Measurements from ENCODE around the gene UQCRHL.
"Not testable (repeated sequence)": the region's sequence is repeated elsewhere in the genome, so short reads cannot be mapped to it uniquely, and the experiment has no call there.

UQCRHL gene

DNA sequence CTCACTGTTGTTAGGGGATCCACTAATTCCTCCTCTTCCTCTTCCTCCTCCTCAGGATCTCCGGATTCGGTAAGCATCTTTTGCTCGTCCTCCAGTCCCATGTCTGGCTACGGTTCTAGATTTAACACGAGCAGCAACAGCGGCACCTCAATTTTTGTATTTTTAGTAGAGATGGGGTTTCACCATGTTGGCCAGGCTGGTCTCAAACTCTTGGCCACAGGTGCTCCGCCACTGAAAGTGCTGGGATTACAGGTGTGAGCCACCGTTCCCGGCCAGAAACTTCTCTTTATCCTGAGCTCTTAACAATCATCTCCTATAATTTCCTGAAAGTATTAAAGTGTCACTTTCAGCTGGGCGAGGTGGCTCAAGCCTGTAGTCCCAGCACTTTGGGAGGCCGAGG, at the start of gene UQCRHL:
Gene UQCRHL, minus strand, starts transcription at position 101 of the 400 bp plus-strand sequence. Its CDS starts 0 bp downstream, at position 101.
- DNase-seq (ENCODE audit: low read depth in 2 of 2) = not testable (repeated sequence)

- DNase-seq (ENCODE audit: low read depth in 2 of 2) = no peak
Measured at GRCh38 chr1:15856888-15857287, 49.4 kb upstream of the UQCRHL start.

GRCh38 chr1:15852828-15853302, 45.4 kb upstream of the UQCRHL start:
- no peak for DNase-seq (ENCODE audit: low read depth in 2 of 2)

GRCh38 chr1:15852036-15852827, 44.8 kb upstream of the UQCRHL start:
- no peak for DNase-seq (ENCODE audit: low read depth in 2 of 2)

DNA sequence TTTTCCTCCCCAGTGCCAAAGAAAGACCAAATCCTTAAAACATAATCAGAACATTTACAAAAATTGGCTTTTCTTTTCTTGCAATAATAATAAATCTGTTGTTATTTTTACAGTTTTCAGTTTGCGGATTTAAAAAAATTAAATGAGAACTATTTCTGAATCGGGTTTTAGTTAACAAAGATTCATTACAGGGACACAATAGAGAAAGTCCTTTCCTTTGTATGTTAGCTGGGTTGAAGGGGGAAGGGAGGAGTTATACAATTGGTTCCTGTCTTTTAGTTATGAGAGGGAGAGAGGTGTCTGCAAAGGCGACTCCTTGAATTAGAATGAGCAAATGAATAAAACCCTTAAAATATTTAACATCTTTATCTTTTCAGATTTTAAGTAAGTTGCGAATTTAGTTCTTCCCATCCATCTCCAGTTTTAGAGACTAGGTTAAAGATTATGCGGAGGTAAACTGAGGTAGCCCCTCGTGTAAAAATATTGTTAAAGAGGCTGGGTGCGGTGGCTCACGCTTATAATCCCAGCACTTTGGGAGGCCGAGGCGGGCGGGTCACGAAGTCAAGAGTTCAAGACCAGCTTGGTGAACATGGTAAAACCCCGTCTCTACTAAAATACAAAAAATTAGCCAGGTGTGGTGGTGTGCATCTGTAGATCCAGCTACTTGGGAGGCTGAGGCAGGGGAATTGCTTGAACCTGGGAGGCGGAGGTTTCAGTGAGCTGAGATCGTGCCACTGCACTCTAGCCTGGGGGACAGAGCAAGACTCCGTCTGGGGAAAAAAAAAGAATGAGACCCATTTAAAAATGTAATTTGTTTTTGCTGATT, 44.0 kb upstream of the UQCRHL start:
- no peak for DNase-seq (ENCODE audit: low read depth in 2 of 2)

DNA sequence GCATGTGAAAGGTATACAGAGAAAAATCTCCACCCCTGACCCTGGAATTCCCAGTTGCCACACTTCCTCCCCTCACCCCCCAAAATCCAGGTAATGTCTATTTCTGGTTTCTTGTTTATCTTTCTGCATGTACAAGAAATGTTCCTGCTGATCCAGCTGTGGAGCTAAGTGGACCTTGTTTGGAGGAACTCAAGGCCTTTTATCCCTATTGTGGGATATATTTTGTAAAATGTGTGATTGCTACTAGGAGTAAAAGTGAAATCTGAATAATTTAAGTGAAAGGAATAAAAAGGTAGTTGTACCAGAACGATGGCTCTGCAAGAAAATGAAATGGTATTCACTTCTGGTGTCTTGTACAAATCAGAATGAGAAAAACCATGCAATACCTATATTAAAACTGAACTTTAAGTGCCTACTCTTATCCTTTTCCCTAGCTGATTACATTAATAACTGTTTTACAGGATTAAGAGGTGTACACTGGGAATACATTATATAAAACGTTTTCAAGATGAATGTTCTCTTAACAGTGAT, 43.1 kb upstream of the UQCRHL start:
- no peak for DNase-seq (ENCODE audit: low read depth in 2 of 2)

GRCh38 chr1:15849775-15850324, 42.4 kb upstream of the UQCRHL start:
- peak; percentile 16 to 37 for DNase-seq (ENCODE audit: low read depth in 2 of 2)

GRCh38 chr1:15848929-15849774, 41.7 kb upstream of the UQCRHL start:
- DNase-seq (ENCODE audit: low read depth in 2 of 2) = peak; percentile 52 to 61

DNA sequence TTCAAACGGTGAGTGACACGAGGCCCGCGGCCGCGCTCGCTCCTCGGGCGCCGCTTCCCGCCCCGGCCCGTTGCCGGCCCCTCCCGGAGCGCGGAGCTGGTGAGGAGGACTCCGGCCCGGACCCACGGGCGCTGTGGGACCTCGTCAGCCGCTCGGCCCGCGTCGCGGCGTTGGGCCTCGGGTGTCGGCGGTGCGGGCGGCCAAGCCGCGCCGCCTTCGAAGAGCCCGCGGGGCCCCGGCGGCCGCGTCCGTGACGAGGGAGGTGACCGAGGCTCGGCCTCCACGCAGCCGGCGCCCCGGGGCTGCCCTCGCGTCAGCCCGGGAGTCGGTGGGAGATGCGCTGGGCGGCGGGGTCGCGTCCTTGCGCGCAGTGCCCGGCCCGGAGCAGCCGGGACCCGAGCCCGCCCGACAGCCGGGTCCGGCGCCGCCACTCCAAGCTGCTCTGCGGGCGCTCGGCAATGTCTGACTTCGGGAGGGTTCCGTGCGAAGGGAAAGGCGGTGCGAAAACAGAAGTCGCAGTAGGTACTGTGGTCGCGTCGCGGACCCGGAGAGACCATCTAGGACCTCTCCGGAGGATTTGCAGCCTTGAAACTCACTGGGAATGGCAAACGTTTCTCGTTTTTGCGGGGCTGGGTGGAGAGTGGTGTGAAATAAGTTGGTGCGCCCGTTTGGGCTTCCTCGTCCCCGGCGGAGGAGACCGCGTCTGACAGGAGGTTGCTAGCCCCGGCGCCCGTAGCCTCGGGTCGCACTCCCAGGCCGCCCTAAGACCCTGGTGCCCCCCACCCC, 40.9 kb upstream of the UQCRHL start:
- peak; percentile 32 to 47 for DNase-seq (ENCODE audit: low read depth in 2 of 2)

- DNase-seq (ENCODE audit: low read depth in 2 of 2) = no peak
Measured at GRCh38 chr1:15847893-15848142, 40.4 kb upstream of the UQCRHL start.

DNA sequence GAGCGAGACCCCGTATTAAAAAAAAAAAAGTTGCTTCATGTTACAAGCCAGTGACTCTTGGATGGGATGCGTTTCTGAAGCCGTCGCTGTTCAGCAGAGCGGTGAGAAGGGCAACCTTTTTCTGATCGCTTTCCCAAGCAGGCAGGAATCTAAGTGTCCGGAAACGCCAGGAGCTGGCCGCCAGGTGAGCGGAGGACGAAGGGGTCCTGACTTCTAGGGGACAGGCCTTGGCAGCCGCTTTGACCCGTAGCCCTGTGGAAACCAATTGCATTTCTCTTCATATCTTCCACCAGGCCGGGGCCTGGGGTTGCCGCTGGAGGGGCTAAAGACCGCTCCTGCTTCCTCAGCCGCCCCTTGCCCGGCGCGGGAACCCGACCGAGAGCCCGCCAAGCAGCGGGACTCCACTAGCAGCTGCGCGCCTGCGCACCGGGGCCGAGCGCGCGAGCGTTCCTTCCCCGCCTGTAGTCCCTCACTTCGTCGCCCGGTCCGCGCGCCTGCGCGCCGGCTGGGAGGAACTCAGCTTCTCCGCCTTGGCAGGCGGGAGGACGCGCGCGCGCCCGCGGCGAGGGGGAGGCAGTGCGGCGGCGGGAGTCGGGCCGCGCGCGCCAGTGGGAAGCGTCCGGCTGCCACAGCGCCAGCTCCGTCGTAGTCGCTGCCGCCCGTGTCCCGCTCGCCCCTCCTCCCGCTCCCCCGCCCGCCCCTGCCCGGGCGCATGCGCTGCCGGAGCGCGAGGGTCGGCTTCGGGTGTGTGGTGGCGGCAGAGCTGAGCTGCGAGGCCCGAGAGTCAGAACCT, 39.8 kb upstream of the UQCRHL start, which contains the start of gene SPEN:
Gene SPEN, plus strand, starts transcription at position 608 of the 793 bp plus-strand sequence. CDS start 361 bp downstream, outside the sequence.
- DNase-seq (ENCODE audit: low read depth in 2 of 2) = peak; percentile 94 to 98

GRCh38 chr1:15846056-15846455, 38.6 kb upstream of the UQCRHL start:
- DNase-seq (ENCODE audit: low read depth in 2 of 2) = not testable (repeated sequence)

DNA sequence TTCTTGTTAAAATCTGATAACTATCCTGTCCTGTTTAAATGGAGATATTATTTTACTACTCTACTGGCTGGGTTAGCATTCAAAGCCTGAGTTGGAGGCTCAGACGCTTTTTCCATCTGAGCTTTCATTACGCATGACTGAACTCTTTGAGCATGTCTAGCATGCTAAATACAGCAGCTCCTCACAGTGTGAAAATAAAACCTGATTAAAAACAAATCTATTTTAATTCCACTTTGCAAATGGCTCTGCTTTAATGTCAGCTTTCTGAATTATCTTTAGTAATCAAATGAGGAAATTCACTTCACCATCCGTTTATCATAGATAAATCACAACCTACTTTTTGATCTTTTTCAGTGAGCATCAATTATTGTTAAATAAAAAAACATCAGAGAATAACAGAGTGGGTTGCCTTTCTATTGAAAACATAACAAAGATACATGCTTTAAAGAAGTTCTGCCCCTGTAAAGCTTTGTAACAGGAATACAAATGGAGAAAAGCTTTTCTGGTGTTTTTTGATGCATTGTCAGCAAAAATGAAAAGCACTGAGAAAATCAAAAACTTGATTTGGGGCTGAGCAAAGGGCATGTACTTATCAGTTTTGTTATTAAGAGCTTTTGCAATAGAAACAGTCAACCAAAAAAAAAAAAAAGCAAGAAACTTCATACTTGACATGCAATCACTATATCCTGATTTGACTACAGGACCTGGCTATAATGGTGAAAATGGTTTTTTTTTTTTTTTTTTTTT, 36.5 kb upstream of the UQCRHL start:
- DNase-seq (ENCODE audit: low read depth in 2 of 2) = no peak

GRCh38 chr1:15838721-15839120, 31.3 kb upstream of the UQCRHL start:
- DNase-seq (ENCODE audit: low read depth in 2 of 2) = no peak

DNA sequence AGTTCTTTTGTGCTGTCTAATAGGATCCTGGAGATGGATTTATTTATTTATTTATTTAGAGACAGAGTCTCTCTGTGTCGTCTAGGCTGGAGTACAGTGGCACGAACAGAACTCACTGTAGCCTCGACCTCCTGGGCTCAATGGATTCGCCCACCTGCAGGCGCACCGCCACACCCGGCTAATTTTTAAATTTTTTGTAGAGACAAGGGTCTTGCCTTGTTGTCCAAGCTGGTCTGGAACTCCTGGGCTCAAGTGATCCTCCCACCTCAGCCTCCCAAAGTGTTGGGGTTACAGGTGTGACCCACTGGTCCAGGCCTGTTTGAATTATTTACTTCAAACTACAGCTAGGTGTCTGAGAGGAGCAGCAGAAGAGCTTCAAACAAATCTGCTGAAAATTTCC, 30.5 kb upstream of the UQCRHL start:
- DNase-seq (ENCODE audit: low read depth in 2 of 2) = no peak

GRCh38 chr1:15836772-15837669, 29.6 kb upstream of the UQCRHL start:
- peak; percentile 31 to 39 for DNase-seq (ENCODE audit: low read depth in 2 of 2)

DNA sequence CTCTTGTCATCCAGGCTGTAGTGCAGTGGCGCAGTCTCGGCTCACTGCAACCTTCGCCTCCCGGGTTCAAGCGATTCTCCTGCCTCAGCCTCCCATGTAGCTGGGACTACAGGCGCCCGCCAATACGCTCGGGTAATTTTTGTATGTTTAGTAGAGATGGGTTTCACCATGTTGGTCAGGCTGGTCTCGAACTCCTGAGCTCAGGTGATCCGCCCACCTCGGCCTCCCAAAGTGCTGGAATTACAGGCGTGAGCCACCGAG, 29.0 kb upstream of the UQCRHL start:
- DNase-seq (ENCODE audit: low read depth in 2 of 2) = not testable (repeated sequence)

All from stimulated activated CD4-positive, alpha-beta T cell treated with anti-CD3 and anti-CD28 coated beads, Interleukin-4, amount 100 ng/mL, for 48 hours (primary cell).